ENCODE data around the gene ALG14. TPM values are rescaled to one million over a fixed set of nuclear protein-coding genes. Genes with fewer than 3 reads are reported as not detected.

The ALG14 gene
- total RNA-seq, 1 experiment from 2014 or later = 13.0 TPM

DNA sequence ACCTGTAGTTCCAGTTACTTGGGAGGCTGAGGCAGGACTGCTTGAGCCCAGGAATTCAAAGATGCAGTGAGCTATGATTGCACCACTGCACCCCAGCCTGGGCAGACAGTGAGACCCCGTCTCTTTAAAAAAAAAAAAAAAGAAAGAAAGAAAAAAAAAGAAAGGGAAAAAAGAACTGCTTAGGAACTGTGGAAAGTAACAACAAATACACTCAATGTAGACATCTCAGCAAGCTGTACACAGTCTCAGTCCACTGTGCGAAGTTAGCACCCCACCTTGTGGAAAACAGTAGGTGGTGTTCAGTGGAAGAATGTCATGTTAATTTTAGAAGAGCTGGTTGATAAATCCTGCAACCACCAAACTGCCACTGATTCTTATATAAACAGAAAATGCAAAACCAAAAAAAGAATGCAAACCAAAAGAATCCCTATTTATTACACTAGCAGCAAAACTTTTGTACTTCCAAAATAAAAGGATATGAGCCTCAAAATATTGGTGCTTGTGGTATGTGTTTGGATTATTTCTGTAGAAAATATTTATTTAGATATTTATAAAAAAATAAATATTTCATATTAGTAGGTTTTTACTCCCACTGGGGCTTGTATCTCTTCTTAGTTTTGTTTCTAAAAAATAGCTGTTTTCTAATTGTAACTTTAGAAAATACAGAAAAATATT, 31.1 kb downstream of the ALG14 start:
- H3K9me3 Mint-ChIP-seq (ENCODE audit: unreplicated experiment) = no peaks in the 10 kb centered on the region
- ChIA-PET CTCF (interaction anchor here (0.6 to 5.3 kb wide), 48 partner anchors 9 to 1497 kb away, joined by 3 to 192 read pairs (median 4); partner anchors contain the start of gene RWDD3), POLR2A (interaction anchor here (0.6 to 3.0 kb wide), 11 partner anchors 23 to 515 kb away, joined by 3 to 58 read pairs (median 4); partner anchors contain the start of genes ALG14 and RWDD3)
- no TSS peak for BruUV-seq (replicated peaks)
- peak; percentile 79 for DNase-seq (ENCODE audit: unreplicated experiment)
- H3K27me3 Mint-ChIP-seq (ENCODE audit: insufficient read depth, unreplicated experiment) = no peaks in the 10 kb centered on the region
- peak; percentile 74 for TF ChIP-seq CTCF (IDR thresholded peaks at IDR 0.05; ENCODE audit: unreplicated experiment)
- H3K36me3 Mint-ChIP-seq (ENCODE audit: insufficient read depth, unreplicated experiment) = no peaks in the 10 kb centered on the region
- intact Hi-C loops (cut with micrococcal nuclease) = loop anchor here (1.0 to 5.0 kb wide), 3 partner anchors 115 to 499 kb away; partner anchors contain the start of gene F3
- H3K4me3 Mint-ChIP-seq (ENCODE audit: unreplicated experiment) = no peak overlapping the region
- H3K27ac Mint-ChIP-seq (ENCODE audit: low read depth, unreplicated experiment) = no peak overlapping the region
- peaks cover 10% of the 10 kb centered on the region for H3K4me1 Mint-ChIP-seq (ENCODE audit: insufficient read depth, unreplicated experiment)

DNA sequence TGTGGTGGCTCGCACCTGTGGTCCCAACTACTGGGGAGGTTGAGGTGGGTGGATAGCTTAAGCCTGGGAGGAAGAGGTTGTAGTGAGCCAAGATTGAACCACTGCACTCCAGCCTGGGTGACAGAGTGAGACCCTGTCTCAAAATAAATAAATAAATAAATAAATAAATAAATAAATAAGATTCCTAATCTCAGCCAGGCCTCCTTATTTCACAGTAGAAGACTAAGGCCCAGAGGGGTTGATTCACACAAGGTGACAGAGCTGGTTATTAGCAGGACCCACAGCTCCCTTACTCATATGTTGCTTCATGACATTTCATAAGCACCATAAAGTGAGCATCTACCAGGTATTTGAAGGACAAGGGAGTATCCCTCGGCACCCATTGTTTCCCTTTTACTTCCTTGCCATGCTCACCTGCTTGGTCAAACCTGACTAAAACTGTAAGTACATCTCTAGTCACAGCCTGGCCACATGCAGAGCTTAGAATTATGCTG, 32.7 kb downstream of the ALG14 start:
- intact Hi-C loops (cut with micrococcal nuclease) = loop anchor here (5.0 kb wide), 2 partner anchors 233 to 498 kb away; partner anchors contain the start of gene F3
- no peak for TF ChIP-seq CTCF (IDR thresholded peaks at IDR 0.05; ENCODE audit: unreplicated experiment)
- Mint-ChIP-seq H3K27ac (ENCODE audit: low read depth, unreplicated experiment) (peak overlapping the region; percentile 10), H3K9me3 (ENCODE audit: unreplicated experiment) (no peaks in the 10 kb centered on the region), H3K36me3 (ENCODE audit: insufficient read depth, unreplicated experiment) (no peaks in the 10 kb centered on the region), H3K4me1 (ENCODE audit: insufficient read depth, unreplicated experiment) (peaks cover 10% of the 10 kb centered on the region), H3K4me3 (ENCODE audit: unreplicated experiment) (no peak overlapping the region), H3K27me3 (ENCODE audit: insufficient read depth, unreplicated experiment) (no peaks in the 10 kb centered on the region)
- CTCF ChIA-PET = interaction anchor here (0.6 to 5.3 kb wide), 10 partner anchors 10 to 235 kb away, joined by 3 to 192 read pairs (median 8); no protein-coding TSS in a partner anchor
- POLR2A ChIA-PET = interaction anchor here (1.0 to 3.0 kb wide), 5 partner anchors 33 to 219 kb away, joined by 3 to 58 read pairs (median 8); partner anchors contain the start of gene ALG14
- DNase-seq (ENCODE audit: unreplicated experiment) = peak; percentile 36
- BruUV-seq (replicated peaks) = no TSS peak

DNA sequence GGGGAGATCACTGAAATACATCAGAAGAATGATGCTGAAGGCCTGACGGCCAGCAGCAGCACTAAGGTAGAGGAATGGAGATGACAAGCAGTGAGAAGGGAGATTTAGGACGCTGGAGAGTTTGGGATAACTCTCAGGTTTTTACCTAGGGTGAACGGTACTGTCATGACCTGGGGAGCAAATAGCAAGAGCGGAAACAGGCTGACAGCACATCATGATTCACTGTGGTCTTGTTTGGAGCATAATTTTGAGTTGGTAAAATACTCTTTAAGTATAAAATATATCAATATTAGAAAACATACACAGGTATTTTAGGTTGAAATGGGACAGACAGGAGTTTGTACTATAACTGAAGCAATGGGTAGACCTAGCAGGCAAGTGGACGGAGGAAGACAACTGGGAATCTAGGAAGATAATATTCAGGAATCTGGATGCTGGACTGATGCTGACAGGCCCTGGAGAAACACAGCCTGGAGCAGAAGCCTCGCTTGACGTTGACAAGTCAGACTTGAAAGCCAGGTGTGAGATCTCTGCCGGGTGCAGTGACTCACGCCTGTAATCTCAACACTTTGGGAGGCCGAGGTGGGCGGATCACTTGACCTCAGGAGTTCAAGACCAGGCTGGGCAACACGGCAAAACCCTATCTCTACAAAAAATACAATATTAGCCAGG, 33.3 kb downstream of the ALG14 start:
- BruUV-seq (replicated peaks) = no TSS peak
- TF ChIP-seq CTCF (IDR thresholded peaks at IDR 0.05; ENCODE audit: unreplicated experiment) = no peak
- DNase-seq (ENCODE audit: unreplicated experiment) = peak; percentile 61
- peak overlapping the region; percentile 10 for H3K27ac Mint-ChIP-seq (ENCODE audit: low read depth, unreplicated experiment)
- ChIA-PET POLR2A (interaction anchor here (2.8 to 3.0 kb wide), 2 partner anchors 175 to 185 kb away, joined by 18 to 58 read pairs; no protein-coding TSS in a partner anchor), CTCF (interaction anchor here (0.6 to 5.3 kb wide), 7 partner anchors 10 to 234 kb away, joined by 3 to 192 read pairs (median 14); no protein-coding TSS in a partner anchor)
- no peaks in the 10 kb centered on the region for H3K9me3 Mint-ChIP-seq (ENCODE audit: unreplicated experiment)
- peaks cover 10% of the 10 kb centered on the region for H3K4me1 Mint-ChIP-seq (ENCODE audit: insufficient read depth, unreplicated experiment)
- intact Hi-C loops (cut with micrococcal nuclease) = loop anchor here (5.0 kb wide), 2 partner anchors 232 to 497 kb away; partner anchors contain the start of gene F3
- no peaks in the 10 kb centered on the region for H3K27me3 Mint-ChIP-seq (ENCODE audit: insufficient read depth, unreplicated experiment)
- H3K36me3 Mint-ChIP-seq (ENCODE audit: insufficient read depth, unreplicated experiment) = no peaks in the 10 kb centered on the region
- no peak overlapping the region for H3K4me3 Mint-ChIP-seq (ENCODE audit: unreplicated experiment)

GRCh38 chr1:95035536-95035935, 37.2 kb downstream of the ALG14 start:
- ChIA-PET POLR2A (interaction anchor here (1.0 to 1.9 kb wide), 2 partner anchors 160 to 181 kb away, joined by 4 to 8 read pairs; no protein-coding TSS in a partner anchor), CTCF (interaction anchor here (1.4 kb wide), 1 partner anchor 181 kb away, joined by 6 read pairs; no protein-coding TSS in a partner anchor)
- intact Hi-C loops (cut with micrococcal nuclease) = no loop called here
- Mint-ChIP-seq H3K36me3 (ENCODE audit: insufficient read depth, unreplicated experiment) (no peaks in the 10 kb centered on the region), H3K4me3 (ENCODE audit: unreplicated experiment) (no peak overlapping the region), H3K27me3 (ENCODE audit: insufficient read depth, unreplicated experiment) (no peaks in the 10 kb centered on the region), H3K4me1 (ENCODE audit: insufficient read depth, unreplicated experiment) (peaks cover 10% of the 10 kb centered on the region), H3K27ac (ENCODE audit: low read depth, unreplicated experiment) (no peak overlapping the region), H3K9me3 (ENCODE audit: unreplicated experiment) (no peaks in the 10 kb centered on the region)
- no TSS peak for BruUV-seq (replicated peaks)
- no peak for TF ChIP-seq CTCF (IDR thresholded peaks at IDR 0.05; ENCODE audit: unreplicated experiment)
- peak; percentile 53 for DNase-seq (ENCODE audit: unreplicated experiment)
